AG09309 (cell line): ENCODE measurements around the gene ZFYVE1.
A peak's percentile ranks its signal among the peaks of the same experiment; 100 is the strongest.

Experiments
- DNase-seq: peaks from one replicate; pipeline ENCODE4 v3.0.0-alpha.2; 2010; ENCODE audit warnings: low read depth
- H3K4me3 ChIP-seq: 2 replicates; pipeline ENCODE4 v1.5.1; 2011; ENCODE audit warnings: mild to moderate bottlenecking, low read depth, low read length, moderate library complexity; ENCODE audit not compliant: control insufficient read depth
- TF ChIP-seq, protein P1 (sequence below): IDR thresholded peaks from 2 replicates; pipeline ENCODE4 v1.5.1; 2011; ENCODE audit warnings: mild to moderate bottlenecking, low read depth, low read length, inconsistent platforms; ENCODE audit not compliant: insufficient read depth, control insufficient read depth; ENCODE audit errors: missing control alignments

The ZFYVE1 gene

GRCh38 chr14:73026845-73027542 lies at the start of gene ZFYVE1:
Gene ZFYVE1, minus strand, starts transcription at chr14:73027106. Its CDS starts 2,598 bp downstream, at chr14:73024508.
- DNase-seq, result peak; percentile 94
- TF ChIP-seq, protein P1, sequence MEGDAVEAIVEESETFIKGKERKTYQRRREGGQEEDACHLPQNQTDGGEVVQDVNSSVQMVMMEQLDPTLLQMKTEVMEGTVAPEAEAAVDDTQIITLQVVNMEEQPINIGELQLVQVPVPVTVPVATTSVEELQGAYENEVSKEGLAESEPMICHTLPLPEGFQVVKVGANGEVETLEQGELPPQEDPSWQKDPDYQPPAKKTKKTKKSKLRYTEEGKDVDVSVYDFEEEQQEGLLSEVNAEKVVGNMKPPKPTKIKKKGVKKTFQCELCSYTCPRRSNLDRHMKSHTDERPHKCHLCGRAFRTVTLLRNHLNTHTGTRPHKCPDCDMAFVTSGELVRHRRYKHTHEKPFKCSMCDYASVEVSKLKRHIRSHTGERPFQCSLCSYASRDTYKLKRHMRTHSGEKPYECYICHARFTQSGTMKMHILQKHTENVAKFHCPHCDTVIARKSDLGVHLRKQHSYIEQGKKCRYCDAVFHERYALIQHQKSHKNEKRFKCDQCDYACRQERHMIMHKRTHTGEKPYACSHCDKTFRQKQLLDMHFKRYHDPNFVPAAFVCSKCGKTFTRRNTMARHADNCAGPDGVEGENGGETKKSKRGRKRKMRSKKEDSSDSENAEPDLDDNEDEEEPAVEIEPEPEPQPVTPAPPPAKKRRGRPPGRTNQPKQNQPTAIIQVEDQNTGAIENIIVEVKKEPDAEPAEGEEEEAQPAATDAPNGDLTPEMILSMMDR, result no peak
- H3K4me3 ChIP-seq, result peak within 1 kb of the TSS; percentile 94

GRCh38 chr14:73069585-73069984 lies 42.7 kb upstream of the ZFYVE1 start:
- TF ChIP-seq, protein P1, result no peak
- no peak for DNase-seq

GRCh38 chr14:73058922-73059673 lies 32.2 kb upstream of the ZFYVE1 start:
- no peak for DNase-seq
- peak overlapping the region; percentile 69 for H3K4me3 ChIP-seq
- TF ChIP-seq, protein P1, result no peak

More at GRCh38 chr14:73069585-73069984, 42.7 kb upstream of the ZFYVE1 start:
- H3K4me3 ChIP-seq, result no peak overlapping the region

DNA sequence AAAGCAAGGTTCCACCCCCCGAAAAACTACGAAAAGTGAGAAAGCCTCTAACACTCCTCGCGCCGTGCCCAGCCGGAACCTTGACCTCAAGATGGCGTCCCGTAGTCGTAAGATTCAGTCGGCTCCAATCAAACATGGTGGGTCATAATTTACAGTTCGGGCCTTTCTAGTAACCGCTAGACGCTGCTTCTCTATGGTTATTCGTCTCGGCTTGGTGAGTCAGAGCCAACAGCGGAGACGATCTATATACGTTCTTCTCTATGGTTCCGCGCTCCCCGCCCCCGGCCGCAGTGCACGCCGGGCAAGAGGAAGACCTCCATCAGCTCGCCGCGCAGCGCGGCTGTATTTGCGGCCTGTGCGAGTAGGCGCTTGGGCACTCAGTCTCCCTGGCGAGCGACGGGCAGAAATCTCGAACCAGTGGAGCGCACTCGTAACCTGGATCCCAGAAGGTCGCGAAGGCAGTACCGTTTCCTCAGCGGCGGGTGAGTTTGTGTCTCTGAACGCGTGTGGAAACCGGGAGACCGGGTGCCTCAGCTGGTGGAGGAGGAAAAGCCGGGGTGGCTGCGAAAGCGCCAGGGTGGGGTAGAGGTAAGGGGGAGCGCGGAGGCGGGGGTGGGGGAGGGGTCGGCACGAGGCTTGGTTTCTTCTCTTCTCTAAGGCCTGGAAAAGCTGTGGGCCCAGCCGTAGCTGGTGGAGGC lies 31.5 kb upstream of the ZFYVE1 start, which contains the start of gene RBM25:
Gene RBM25, plus strand, starts transcription at position 311 of the 698 bp plus-strand sequence. CDS start 13,108 bp downstream, outside the sequence.
- TF ChIP-seq, protein P1, result no peak
- H3K4me3 ChIP-seq, result peak within 1 kb of the TSS; percentile 69
- peak; percentile 97 for DNase-seq

DNA sequence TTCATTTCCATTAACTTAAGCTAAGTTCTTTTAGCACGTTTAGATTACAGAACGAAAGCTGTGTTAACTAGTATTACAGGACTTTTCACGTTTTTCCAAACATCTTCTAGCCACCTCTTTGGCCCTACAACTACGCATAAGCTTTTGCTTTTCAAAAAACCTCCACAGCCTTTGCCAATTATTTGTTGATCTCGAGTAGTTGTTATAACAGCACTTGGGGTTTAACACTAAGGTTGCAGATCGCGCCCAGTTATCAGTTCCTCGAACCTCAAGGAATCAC lies 31.0 kb upstream of the ZFYVE1 start:
- no peak for DNase-seq
- TF ChIP-seq, protein P1, result no peak
- peak overlapping the region; percentile 69 for H3K4me3 ChIP-seq

GRCh38 chr14:73055251-73055650 lies 28.3 kb upstream of the ZFYVE1 start:
- TF ChIP-seq, protein P1, result no peak
- no peak overlapping the region for H3K4me3 ChIP-seq
- DNase-seq, result no peak
